Activated naive CD8-positive, alpha-beta T cell treated with anti-CD3 and anti-CD28 coated beads, Interleukin-2, amount 50 U/mL, for 24 hours (primary cell): ENCODE measurements around the gene CRYGC.
"Not testable (repeated sequence)": the region's sequence is repeated elsewhere in the genome, so short reads cannot be mapped to it uniquely, and the experiment has no call there.

Experiments
- ATAC-seq: fragments of 150-1000 bp; cut with Tn5 transposase; one replicate; pipeline ENCODE4 v1.10.0; 2021
- DNase-seq: peaks from one replicate; pipeline ENCODE4 v3.0.0; 2021
- H3K27ac Mint-ChIP-seq: one replicate; pipeline ENCODE4 v1.8.0; 2021; ENCODE audit warnings: mild to moderate bottlenecking, mixed read lengths
- H3K27me3 Mint-ChIP-seq: one replicate; pipeline ENCODE4 v1.8.0; 2021; ENCODE audit warnings: mixed read lengths
- H3K36me3 Mint-ChIP-seq: one replicate; pipeline ENCODE4 v1.8.0; 2021; ENCODE audit warnings: low read depth, mixed read lengths
- H3K4me1 Mint-ChIP-seq: one replicate; pipeline ENCODE4 v1.8.0; 2021; ENCODE audit warnings: mixed read lengths
- H3K4me3 Mint-ChIP-seq: one replicate; pipeline ENCODE4 v1.8.0; 2021; ENCODE audit warnings: mild to moderate bottlenecking, moderate library complexity, mixed read lengths
- H3K9me3 Mint-ChIP-seq: one replicate; pipeline ENCODE4 v1.8.0; 2021; ENCODE audit warnings: mixed read lengths

The CRYGC gene

DNA sequence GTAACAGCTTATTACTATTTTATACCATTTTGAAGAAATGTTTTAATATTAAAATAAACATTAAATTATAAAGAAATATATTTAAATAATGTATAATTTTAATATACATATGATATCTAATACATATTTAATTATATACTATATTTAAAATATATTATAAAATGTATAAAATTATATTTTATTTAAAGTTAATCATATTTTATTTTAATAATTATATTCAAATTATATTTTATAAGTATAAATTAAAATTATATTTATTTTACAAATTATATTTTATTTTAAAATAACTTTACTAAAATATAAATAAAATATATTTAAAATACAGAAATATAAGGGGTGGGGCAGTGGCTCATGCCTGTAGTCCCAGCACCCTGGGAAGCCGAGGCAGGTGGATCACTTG, 7.4 kb downstream of the CRYGC start:
- DNase-seq (no peak), ATAC-seq (no peak)
- Mint-ChIP-seq H3K27me3 (peaks cover 33% of the 10 kb centered on the region), H3K27ac (no peak overlapping the region), H3K9me3 (no peaks in the 10 kb centered on the region), H3K4me1 (peaks cover 7% of the 10 kb centered on the region), H3K36me3 (no peaks in the 10 kb centered on the region), H3K4me3 (no peak overlapping the region)

- DNase-seq (no peak), ATAC-seq (no peak)
- Mint-ChIP-seq H3K27me3 (peaks cover 7% of the 10 kb centered on the region), H3K36me3 (no peaks in the 10 kb centered on the region), H3K4me3 (no peak overlapping the region), H3K4me1 (peaks cover 3% of the 10 kb centered on the region), H3K27ac (no peak overlapping the region), H3K9me3 (no peaks in the 10 kb centered on the region)
Measured at GRCh38 chr2:208118918-208119317, 10.7 kb downstream of the CRYGC start.

DNA sequence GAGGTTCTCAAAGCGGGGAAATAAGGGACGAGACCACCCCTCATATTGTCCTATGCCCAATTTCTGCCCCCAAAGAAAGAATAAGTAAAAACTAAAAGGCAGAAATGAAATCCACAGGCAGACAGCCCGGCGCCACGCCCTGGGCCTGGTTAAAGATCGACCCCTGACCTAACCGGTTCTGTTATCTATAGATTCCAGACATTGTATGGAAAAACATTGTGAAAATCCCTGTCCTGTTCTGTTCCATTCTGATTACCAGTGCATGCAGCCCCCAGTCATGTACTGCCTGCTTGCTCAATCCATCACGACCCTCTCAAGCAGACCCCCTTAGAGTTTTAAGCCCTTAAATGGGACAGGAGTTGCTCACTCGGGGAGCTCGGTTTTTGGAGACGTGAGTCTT, 12.2 kb downstream of the CRYGC start:
- not testable (repeated sequence) for H3K9me3 Mint-ChIP-seq, H3K27me3 Mint-ChIP-seq, H3K4me3 Mint-ChIP-seq, H3K4me1 Mint-ChIP-seq, H3K36me3 Mint-ChIP-seq, DNase-seq, H3K27ac Mint-ChIP-seq, ATAC-seq

- Mint-ChIP-seq H3K27ac (no peak overlapping the region), H3K36me3 (no peaks in the 10 kb centered on the region), H3K27me3 (no peaks in the 10 kb centered on the region), H3K4me3 (no peak overlapping the region), H3K4me1 (no peaks in the 10 kb centered on the region), H3K9me3 (no peaks in the 10 kb centered on the region)
- ATAC-seq (no peak), DNase-seq (no peak)
Measured at GRCh38 chr2:208112969-208113368, 16.7 kb downstream of the CRYGC start.

GRCh38 chr2:208112273-208112745, 17.3 kb downstream of the CRYGC start:
- not testable (repeated sequence) for H3K27ac Mint-ChIP-seq, H3K36me3 Mint-ChIP-seq, H3K4me1 Mint-ChIP-seq, H3K27me3 Mint-ChIP-seq, DNase-seq, H3K4me3 Mint-ChIP-seq, ATAC-seq, H3K9me3 Mint-ChIP-seq

DNA sequence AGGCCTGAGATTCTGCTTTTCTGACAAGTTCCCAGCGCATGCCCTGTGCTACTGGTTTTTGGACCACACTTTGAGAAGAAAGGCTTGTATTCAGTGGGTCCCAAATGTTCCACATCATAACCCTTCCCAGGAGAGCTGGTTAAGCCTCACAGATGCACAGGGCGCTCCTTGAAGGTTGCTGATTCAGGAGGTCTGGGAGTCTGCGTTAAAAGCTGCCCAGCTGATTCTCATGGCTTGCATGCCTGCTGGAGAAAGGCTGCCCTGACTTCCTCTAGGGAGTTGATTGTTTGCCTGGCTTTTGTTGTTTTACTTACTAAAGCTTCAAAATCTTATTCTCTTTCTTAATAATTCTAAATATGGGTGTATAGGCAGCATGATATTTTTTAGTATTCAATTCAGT, 26.0 kb downstream of the CRYGC start:
- H3K4me3 Mint-ChIP-seq = no peak overlapping the region
- ATAC-seq = no peak
- no peak for DNase-seq
- H3K4me1 Mint-ChIP-seq = peaks cover 28% of the 10 kb centered on the region
- H3K9me3 Mint-ChIP-seq = no peaks in the 10 kb centered on the region
- peaks cover 6% of the 10 kb centered on the region for H3K27me3 Mint-ChIP-seq
- no peaks in the 10 kb centered on the region for H3K36me3 Mint-ChIP-seq
- no peak overlapping the region for H3K27ac Mint-ChIP-seq

- H3K27ac Mint-ChIP-seq = no peak overlapping the region
- ATAC-seq = peak; percentile 55
- peaks cover 28% of the 10 kb centered on the region for H3K4me1 Mint-ChIP-seq
Measured at GRCh38 chr2:208101716-208102631, 27.7 kb downstream of the CRYGC start.

DNA sequence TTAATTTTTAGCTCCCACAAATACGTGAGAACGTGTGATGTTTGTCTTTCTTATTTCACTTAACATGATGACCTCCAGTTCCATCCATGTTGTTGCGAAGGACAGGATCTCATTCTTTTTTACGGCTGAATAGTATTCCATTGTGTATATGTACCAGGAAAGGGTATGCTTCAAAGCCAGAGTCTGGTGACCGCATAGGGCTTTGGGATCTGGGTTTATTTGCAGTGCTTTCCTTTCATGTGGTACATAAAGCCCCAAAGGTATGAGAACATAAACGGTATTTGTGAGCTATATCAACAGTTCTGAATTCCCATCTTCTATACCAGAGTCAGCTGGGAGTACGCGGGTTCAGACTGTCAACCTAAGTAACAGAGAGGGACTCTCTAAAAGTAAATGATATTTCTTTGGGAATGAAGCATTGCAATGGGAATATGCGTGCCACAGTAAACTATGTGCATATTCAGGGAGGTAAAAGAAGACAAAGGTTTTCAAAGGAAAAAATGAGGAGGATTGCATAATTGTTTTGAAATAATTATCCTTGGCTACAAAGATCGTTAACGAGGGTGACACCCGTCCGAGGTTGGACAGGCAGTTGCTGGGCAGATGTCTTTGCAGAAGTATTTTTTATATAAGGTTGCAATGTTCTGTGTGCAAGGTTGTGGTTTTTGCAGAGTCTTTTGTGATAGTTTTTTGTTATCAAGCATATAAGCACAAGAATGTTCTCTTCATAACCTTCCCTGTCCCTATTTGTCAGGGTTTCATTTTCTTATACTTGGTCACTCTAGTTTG, 29.8 kb downstream of the CRYGC start:
- no peaks in the 10 kb centered on the region for H3K9me3 Mint-ChIP-seq
- H3K4me1 Mint-ChIP-seq = peaks cover 28% of the 10 kb centered on the region
- DNase-seq (no peak), ATAC-seq (no peak)
- H3K27ac Mint-ChIP-seq = no peak overlapping the region
- no peak overlapping the region for H3K4me3 Mint-ChIP-seq
- H3K27me3 Mint-ChIP-seq = peaks cover 3% of the 10 kb centered on the region
- no peaks in the 10 kb centered on the region for H3K36me3 Mint-ChIP-seq

More at GRCh38 chr2:208101716-208102631, 27.7 kb downstream of the CRYGC start:
- no peak for DNase-seq
- H3K27me3 Mint-ChIP-seq = peaks cover 6% of the 10 kb centered on the region
- no peaks in the 10 kb centered on the region for H3K9me3 Mint-ChIP-seq
- H3K4me3 Mint-ChIP-seq = no peak overlapping the region
- H3K36me3 Mint-ChIP-seq = no peaks in the 10 kb centered on the region

- not testable (repeated sequence) for H3K27me3 Mint-ChIP-seq, H3K4me3 Mint-ChIP-seq, H3K27ac Mint-ChIP-seq, H3K9me3 Mint-ChIP-seq, ATAC-seq, H3K36me3 Mint-ChIP-seq, DNase-seq
- H3K4me1 Mint-ChIP-seq = peaks cover 28% of the 10 kb centered on the region
Measured at GRCh38 chr2:208098701-208099100, 30.9 kb downstream of the CRYGC start.

DNA sequence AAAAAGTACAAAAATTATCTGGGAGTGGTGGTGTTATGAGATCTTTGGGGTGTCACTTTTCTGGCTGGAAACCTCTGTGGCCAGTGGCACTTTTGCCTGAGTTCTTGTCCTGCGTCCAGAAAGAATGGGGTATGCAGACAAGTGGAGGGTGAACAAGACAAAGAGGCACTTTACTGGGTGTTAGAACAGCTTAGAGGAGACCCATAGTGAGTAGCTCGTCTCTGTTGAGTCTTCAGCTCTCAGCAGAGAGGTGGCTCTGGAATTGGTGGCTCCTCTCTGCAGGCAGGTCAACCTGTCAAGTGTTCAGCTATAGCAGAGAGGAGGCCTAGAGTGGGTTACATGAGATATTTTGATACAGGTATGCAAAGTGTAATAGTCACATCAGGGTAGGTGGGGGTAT, 31.4 kb downstream of the CRYGC start:
- ATAC-seq (no peak), DNase-seq (no peak)
- Mint-ChIP-seq H3K4me1 (peaks cover 28% of the 10 kb centered on the region), H3K27ac (no peak overlapping the region), H3K27me3 (peaks cover 1% of the 10 kb centered on the region), H3K4me3 (no peak overlapping the region), H3K36me3 (no peaks in the 10 kb centered on the region), H3K9me3 (no peaks in the 10 kb centered on the region)

DNA sequence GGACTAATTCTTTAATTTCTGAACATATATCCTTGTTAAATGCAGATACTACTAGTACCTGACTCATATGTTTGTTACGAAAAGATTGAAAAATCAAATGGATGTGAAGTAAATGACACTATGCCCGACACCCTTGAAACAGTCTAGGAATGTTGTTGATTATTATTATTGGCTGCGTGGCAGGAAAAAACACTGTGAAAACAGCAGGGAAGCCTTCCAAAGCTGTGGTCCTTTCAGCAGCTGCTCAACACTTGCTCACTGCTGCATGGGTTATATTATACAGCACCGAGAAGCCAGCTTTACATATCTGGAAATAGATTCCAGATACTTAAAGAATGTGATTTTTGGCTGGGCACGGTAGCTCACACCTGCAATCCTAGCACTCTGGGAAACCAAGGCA, 31.8 kb downstream of the CRYGC start:
- DNase-seq (no peak), ATAC-seq (no peak)
- Mint-ChIP-seq H3K27me3 (peaks cover 1% of the 10 kb centered on the region), H3K9me3 (no peaks in the 10 kb centered on the region), H3K4me3 (no peak overlapping the region), H3K4me1 (peaks cover 28% of the 10 kb centered on the region), H3K27ac (no peak overlapping the region), H3K36me3 (no peaks in the 10 kb centered on the region)

DNA sequence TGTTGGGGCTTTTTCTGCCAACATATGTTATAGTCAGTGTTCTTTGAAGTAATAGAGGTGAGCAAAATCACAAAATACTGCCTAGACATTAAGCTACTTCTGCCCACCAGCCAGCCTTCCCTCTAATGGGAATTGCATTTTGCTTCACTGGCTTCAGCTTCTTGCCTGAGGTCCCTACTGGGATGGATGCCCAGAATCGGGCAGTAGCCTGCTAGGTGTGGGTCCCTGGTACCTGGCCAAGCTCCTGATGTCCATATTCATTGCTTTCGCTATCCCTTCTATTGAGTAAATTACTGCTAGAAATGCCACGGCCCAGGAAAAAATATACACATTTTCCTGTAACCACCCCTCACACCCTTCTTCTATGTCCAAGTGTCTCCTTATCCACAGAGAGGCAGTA, 32.3 kb downstream of the CRYGC start:
- Mint-ChIP-seq H3K27me3 (peaks cover 1% of the 10 kb centered on the region), H3K4me1 (peaks cover 26% of the 10 kb centered on the region), H3K27ac (no peak overlapping the region), H3K4me3 (no peak overlapping the region), H3K9me3 (no peaks in the 10 kb centered on the region), H3K36me3 (no peaks in the 10 kb centered on the region)
- DNase-seq (no peak), ATAC-seq (no peak)

GRCh38 chr2:208096080-208096479, 33.5 kb downstream of the CRYGC start:
- Mint-ChIP-seq H3K27me3 (no peaks in the 10 kb centered on the region), H3K27ac (no peak overlapping the region), H3K4me1 (peaks cover 14% of the 10 kb centered on the region), H3K36me3 (no peaks in the 10 kb centered on the region), H3K4me3 (no peak overlapping the region), H3K9me3 (no peaks in the 10 kb centered on the region)
- ATAC-seq = no peak
- DNase-seq = no peak

DNA sequence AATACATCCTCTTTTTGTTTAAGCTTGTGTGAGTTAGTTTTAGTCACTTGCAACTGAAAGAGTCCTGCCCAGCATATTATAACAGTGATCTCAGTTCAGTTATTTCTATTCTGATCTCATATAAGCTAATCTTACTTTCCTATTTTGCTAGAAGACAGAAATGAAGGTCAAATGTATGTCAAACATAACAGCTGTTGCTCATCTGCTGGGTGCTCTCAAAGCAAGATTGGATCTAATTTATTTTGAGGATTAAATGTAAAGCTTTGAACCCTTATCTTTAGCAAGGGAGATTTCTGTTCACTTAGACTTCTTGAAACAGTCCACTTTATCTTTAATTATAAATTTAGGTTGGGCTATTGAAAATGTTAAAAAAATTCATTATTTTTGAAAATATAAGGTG, 36.5 kb downstream of the CRYGC start:
- H3K9me3 Mint-ChIP-seq = no peaks in the 10 kb centered on the region
- H3K4me3 Mint-ChIP-seq = no peak overlapping the region
- no peak overlapping the region for H3K27ac Mint-ChIP-seq

More for the DNA sequence above, 36.5 kb downstream of the CRYGC start:
- DNase-seq (no peak), ATAC-seq (no peak)
- H3K4me1 Mint-ChIP-seq = no peaks in the 10 kb centered on the region
- H3K27me3 Mint-ChIP-seq = no peaks in the 10 kb centered on the region
- no peaks in the 10 kb centered on the region for H3K36me3 Mint-ChIP-seq
